ENCODE results near the gene GOSR1.
"Not testable (repeated sequence)": the region's sequence is repeated elsewhere in the genome, so short reads cannot be mapped to it uniquely, and the experiment has no call there.

GOSR1 gene

DNA sequence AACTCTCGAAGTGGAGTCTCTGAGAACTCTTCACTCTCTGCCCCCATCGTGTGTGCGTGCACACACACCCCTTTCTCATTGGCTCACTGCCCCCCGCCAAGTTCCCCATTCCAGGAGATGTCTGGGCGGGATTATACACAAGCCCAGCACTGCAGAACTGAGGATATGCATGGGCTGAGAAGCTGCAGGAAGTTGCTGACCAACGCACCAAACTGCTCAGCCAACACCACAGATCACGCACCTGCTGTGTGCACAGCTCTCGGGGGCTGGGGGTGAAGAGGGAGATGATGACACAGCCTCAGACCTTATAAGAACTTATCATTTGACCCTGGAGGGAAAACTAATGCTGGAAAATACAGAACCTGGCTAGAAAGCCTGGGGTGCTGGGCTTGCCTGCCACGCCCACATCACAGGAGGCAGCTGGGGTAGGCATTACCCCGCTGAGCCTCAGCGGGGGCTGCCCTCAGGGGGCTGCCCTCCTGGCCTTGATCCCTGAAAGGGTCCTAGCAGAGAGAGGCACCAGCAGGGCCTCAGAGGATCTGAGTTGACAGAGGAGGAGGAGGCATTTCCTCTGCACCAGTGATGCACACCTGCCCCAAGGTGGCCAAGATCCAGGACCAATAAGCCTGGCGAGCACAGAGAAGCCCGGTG, 87.3 kb downstream of the GOSR1 start:
- not testable (repeated sequence) for DNase-seq

DNA sequence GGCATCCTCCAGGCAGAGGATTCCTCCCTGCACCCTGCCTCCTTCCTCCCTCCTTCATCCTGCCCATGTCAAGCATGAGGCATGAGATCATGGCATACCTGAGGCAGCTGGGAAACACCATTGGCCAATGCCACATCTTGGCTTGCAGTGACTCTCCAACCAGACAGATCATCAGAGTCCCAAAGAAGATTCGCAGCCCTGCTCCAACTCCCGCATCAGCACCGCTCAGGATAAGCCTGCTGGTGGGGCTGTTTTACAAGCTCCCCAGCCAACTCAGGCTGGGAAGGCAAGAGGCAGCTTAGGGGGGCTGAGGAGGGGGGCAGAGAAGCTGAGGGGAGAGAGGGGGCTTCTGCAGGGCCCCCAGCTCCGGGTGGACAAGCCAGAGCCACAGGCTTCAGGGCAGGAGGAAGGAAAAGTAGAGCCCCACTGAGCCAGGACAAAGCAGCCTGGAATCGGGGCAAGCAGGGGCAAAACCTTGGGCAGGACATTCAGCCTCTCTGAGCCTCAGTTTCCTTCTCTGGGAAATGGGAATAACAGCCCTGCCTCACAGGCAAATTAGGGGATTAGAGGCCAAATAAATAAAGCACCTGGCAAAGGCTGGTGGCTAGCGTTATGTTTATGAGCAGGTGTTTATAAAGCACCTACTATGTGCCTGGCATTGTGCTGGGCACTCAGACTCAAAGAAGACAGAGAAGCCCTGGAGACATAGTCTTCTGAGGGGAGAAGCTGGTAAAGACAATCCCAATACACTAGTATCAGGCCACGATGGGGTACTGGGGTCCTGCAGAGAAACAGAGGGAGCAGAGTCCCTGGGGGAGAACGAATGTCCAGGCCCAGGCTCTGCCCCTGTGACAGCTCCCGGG, 88.1 kb downstream of the GOSR1 start:
- no peak for DNase-seq

DNA sequence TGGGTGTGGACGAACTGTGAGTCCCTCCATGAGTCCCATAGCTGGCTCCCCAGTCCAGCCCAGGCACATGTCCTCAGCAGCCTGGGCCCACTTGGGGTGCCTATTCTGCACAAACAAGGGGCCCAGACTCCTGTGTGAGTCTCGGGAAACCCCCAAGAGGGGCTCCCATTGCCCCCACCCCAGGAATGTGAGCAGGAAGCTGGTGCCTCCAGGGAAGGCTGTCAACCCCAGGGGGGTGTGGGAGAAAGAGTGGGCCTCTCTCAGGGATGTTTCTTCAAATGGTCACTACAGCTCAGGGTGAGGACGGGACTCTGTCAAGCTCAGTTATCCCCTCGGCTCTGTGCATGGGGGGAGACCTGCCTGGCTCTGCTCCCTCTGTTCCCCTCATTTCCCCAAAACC, 88.9 kb downstream of the GOSR1 start:
- not testable (repeated sequence) for DNase-seq

DNA sequence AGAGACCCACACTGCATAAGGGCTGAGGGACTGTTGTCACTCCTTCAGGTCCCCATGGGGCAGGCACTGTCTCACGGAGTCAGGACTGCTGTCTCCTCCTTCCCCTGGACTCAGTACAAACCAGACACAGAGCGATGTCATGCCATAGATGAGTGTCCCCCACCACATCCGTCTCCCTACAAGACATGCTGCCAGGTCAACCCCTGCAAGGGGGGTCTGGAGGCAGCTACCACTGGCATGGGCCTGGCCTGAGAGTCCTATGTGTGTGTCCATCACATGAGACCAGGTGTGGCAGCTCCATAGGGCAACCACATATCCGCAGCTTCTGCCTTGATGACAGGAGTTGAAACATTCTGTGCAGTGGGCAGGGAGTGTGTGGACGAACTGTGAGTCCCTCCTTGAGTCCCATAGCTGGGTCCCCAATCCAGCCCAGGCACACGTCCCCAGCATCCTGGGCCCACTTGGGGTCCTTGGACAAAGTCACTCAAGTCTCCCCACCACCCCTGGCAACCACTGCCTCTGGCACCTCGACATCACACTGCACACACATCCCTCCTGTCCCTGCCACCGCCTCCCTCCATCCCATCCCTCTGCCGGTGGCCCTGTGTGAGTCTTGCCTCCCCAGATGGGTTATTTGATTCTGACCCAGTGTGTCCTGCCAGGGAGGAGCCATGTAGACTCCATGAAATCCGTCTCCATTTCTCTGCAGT, 89.5 kb downstream of the GOSR1 start:
- DNase-seq = not testable (repeated sequence)

DNA sequence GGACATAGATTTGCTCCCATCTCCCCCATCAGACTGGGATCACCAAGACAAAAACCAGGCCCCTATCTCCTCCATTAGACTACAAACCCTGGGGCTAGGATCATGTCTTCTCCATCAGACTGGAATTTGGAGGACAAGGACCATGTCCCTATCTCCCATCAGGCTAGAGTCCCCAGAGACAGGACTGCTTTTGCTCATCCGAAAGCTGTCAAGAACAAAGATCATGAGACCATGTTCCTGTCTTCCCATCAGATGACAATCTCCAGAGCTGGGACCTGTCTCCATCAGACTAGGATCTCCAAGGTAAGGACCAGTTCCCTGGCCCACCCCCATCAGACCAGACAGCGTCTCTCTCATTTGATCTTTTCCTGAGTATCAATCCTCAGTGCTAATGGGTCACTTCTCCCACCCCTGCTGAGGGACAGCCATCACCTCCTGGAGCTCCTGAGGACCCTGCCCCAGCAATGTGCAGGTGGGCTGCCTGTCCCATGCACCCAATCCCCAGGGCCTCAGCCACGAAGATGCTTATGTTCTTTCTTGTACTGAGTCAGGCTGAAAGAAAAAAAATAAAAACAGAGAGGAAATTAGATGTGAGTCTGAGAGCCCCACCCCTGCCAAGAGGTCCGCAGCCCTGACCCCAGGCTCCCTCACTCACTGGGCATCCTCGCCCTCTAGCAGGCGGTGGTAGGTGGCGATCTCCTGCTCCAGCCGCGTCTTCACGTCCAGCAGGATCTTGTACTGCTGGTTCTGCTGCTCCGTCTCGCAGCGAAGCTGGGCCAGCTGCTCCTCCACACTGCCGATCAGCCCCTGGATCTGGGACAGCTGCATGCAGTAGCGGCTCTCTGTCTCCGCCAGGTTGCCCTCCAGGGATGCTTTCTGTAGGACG, 90.3 kb downstream of the GOSR1 start:
- no peak for DNase-seq

DNA sequence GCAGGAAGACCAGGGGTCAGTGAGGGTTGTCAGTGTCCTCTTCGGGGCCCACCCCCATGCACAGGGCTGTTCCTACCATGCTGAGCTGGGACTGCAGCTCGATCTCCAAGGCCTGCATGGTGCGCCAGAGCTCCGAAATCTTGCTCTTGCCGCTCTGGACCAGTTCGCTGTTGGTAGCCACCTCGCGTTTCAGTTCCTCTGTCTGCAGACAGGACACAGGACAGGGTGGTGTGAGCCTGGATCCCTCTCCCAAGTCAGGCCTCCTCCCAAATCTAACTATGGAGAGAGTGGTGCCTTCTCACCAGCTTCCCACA, 90.9 kb downstream of the GOSR1 start:
- no peak for DNase-seq

DNA sequence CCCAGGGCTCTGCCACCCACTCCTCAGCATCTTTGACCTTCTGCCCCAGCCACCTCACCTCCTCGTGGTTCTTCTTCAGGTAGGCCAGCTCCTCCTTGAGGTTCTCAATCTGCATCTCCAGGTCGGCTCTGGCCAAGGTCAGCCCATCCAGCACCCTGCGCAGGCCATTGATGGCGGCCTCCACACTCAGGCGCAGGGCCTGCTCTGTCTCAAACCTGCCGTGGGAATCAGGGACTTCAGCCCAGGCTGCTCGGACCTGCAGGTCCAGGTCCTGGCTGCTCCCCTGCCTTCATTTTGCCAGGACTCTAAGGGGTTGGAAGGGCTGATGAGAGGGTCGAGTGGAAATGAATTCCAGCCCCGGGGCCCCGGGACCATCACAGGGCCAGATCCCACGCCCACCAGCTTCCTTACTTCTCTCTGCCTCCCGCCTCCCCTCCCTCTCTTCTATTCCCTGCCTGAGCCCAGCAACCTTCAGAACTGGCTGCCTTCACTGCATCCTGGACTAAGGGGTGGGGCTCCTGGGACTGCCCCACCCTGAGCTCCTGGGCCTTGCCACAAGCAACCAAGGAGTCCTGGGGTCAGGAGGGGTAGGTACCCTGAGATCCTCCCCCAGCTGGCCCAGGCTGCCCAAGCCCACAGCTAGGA, 92.4 kb downstream of the GOSR1 start:
- not testable (repeated sequence) for DNase-seq

DNA sequence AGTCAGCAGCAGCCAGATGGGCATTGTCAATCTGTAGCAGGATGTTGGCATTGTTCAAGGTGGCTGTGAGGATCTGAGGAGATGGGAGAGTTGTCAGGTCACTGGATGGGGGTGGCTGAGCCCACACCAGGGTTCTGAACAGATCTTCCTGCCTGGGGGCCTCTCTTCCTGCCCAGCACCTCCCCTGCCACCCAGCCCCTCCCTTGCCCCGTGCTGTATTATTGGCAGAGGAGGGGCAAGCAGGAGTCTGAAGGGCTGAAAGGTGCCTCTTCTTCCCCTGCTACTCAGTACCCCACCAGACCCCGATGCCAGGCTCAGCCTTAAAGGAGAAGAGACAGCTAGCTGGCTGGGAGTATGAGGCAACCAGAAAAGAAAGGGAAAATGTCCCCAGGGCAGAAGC, 93.0 kb downstream of the GOSR1 start:
- DNase-seq = no peak

DNA sequence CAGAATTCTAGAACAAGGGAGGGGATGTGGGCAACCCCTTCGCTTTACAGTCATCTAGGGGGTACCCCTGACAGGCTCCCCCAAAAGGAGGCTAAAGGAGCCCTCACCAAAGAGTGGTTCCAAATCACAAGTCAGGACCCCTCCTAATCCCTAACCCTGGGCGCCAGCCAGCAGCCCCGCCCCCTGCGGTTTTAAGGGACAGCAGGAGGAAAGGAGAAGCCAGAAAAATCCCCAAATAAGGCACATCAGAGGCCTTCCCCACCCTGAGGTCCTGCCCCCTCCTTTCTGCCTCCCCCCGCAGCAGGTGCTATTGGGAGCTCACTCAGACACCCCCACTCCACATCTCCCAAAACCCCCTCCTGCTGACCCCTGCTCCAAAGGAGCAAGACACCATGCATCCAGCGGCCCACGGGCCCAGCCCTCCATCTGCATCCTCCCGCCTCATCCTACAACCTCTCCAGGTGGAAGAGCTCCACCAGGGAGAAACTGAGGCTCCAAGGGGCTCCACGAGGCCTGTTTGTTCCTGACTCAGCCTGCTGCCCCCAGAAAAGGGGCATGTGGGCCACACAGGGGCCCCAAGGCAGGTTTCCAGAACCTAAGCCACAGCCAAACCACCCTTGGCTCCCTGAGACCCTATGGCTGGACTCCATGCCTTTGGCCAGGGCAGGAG, 93.5 kb downstream of the GOSR1 start:
- no peak for DNase-seq

DNA sequence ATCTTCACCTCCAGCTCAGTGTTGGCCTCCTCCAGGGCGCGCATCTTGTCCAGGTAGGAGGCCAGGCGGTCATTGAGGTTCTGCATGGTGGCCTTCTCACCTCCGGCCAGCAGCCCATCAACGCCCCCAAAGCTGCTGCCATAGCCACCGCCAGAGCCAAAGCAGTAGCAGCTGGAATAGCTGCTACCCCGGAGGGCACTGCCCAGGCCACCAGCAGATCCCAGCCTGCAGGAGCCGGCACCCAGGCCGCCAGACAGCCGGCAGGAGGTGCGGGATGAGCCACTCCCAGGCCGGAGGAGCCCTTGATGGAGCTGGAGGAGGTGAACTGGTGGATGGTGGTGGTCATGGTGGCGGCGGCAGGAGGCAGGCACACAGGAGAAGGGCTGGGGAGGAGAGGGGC, 94.2 kb downstream of the GOSR1 start:
- DNase-seq = not testable (repeated sequence)

DNA sequence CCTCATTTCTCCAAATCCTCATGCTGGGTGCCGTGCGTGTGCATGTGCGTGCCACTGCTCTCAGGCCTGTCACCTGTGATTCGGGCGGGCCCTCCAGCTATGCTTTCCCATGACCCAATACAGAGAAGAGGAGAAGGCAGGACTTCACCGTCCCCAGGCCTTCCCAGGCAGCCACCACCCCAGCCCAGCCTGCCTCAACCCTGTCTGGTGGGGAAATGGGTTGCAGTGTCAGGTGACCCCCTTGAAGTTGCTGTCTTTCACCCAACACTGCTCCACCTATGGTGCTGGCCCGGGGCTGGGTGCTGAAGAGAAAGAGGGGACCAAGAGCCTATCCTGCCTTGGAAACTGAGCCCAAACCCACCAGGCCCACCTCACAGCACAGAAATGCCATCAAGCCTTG, 94.7 kb downstream of the GOSR1 start:
- no peak for DNase-seq

DNA sequence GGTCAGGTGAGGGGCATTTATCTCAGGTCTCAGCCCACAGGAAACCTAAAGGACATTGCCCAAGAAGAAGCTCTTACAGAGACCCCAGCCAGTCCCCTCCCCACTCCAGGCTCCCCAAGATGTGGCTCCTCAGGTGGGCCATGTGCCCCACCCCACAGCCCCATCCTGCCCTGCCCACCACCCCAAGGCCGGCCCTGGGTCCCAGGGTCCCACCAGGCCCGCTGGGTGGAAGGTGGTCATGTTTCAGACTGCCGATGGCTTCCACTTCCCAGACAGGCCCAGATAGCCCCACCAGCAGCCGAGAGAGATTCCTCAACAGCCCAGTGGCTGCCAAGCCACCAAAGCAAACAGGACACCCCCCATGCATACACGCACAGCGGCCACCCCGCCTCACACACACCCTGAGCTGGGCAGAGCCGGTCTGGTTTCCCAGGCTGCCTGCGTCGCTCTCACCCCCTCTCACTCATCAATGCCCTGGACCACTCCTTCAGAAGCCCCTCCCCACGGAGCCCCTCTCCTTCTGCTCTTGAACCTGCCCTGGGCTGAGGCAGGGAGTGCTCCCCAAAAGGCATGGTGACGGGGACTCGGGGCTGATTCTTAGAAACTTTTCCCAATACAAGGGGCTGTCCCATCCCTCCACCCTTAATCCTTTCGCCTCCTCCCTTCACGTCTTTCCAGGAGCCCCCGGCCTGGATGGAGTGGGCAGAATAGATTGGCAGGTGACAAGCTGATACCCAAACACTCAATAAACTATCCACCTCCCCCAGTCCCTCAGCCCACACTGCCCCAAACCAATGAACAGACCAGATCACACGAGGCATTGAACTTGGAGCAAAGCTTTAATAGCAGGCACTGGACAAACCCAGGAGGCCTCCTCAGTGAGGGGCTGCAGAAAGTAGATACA, 95.7 kb downstream of the GOSR1 start:
- DNase-seq = not testable (repeated sequence)

DNA sequence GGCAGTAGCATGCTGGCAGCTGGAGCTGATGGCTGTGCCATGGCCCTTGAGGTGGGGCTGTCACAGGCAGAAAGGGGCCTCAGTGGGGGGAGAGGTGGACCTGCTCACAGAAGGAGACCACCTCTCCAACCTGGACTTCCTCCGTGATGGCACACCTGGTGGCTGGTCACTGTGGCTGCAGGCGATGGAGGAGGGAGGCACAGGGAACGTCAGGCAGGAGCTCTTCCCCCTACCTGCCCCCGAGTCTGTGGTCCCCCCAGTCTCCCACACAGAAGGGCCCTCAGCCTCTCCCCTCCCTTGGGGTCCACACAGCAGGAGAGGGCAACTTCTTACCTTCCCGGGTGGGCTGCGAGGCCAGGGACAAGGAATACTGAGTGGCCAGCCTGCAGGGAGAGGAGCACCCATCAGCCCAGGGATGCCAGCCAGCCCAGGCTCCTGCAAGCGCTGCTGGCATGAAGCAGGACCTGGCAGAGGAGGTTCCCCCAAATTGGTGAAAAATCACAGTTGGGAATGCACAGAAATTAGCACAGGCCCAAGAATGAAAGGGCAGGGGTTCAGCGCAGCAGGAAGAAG, 96.5 kb downstream of the GOSR1 start:
- DNase-seq = no peak

DNA sequence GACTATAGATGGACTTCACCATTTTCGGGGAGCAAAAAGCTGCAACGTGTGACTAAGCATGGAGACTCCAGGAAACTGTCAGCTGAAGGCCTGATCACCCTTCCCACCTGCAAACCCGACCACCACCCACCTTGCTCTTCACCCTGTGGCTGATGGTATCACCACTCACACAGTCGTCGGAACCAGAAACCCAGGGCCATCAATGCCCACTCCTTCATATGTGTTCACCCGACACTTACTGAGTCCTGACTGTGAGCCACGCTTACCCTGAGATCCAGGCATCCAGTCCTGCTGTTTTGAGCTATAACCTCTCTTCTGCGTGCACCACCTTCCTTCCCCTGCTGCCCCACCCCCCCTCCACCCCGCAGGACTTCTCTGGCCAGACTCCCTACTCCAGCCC, 97.1 kb downstream of the GOSR1 start:
- DNase-seq = not testable (repeated sequence)

DNA sequence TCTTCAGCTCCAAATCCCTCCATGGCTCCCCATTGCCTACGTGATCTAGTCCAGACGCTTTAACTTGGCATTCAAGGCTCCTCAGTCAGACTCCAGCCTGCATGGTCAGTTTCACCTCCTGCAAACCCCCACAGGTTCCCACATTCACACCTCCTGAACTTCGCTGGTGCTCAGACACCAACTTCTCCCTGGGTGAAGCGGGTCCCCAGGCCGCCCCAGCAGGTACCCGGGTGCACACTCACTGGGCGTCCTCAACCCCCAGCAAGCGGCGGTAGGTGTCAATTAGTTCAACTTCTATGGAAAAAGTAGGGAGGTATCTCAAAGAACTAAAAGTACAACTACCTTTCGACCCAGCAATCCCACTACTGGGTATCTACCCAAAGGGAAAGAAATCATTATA, 97.6 kb downstream of the GOSR1 start:
- DNase-seq = not testable (repeated sequence)

DNA sequence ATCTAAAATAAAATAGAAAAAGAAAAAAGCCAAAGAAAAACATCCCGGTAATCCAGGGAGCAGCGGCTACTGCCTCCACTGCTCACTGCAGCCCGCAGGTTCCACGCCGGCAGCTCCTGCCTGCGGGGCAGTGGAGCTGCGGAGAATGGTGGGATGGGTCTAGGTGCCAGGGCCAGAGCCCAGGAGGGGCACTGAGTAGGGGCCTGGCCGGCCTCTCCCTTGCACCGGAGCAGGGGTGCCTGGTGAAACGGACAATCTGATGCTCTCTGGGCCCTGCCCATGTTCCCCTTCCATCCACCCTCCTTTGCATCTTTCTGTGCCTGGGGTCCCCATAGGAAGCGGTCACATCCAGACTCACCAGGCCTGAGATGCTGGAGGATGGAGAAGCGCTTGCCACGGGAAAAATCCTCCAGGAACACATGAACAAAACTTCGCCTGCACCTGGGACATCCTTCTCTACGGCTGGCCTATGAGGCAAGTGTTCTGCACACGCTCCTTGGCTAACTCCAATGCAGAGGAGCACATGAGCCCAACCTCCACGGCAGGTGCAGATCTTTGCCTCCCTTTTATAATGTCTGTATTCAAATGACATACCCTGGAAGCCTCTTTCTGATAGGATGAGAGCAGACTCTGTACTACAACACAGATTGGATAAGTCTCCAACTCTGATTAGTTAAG, 98.6 kb downstream of the GOSR1 start:
- DNase-seq = not testable (repeated sequence)

DNA sequence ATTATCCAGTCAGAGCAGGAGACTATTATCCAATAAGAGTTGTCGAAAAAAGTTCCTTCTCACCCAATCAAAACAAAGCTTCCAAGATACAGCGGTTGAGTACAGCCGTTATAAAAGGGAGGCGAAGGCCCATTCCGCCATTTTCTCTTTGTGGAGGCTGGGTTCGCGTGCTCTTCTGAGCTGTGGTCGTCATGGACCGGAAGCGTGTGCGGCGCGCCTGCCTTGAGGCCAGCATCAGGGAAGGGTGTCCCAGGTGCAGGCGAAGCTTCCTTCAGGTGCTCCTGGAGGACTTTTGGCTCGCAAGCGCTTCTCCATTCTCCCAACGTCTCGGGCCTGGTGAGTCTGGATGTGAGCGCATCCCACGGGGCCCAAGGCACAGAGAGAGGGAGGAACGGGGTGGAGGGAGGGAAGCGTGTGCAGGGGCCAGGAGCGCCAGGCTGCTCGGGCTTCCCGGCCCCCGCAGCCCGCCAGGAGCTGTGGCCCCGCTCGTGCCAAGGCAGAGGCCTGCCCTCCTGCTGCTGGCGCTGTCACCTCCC, 99.2 kb downstream of the GOSR1 start:
- DNase-seq = no peak

Measured in stimulated activated CD4-positive, alpha-beta T cell treated with anti-CD3 and anti-CD28 coated beads, Interleukin-4, amount 100 ng/mL, for 4 hours (primary cell).